ENCODE data around the gene PAK5. TPM values are rescaled to one million over a fixed set of nuclear protein-coding genes. Genes with fewer than 3 reads are reported as not detected.

The PAK5 gene
- total and polyA plus RNA-seq, 2 of the 13 experiments (the other 11 are each of a cell fraction or from before 2014, with no cell fraction given), result not detected

DNA sequence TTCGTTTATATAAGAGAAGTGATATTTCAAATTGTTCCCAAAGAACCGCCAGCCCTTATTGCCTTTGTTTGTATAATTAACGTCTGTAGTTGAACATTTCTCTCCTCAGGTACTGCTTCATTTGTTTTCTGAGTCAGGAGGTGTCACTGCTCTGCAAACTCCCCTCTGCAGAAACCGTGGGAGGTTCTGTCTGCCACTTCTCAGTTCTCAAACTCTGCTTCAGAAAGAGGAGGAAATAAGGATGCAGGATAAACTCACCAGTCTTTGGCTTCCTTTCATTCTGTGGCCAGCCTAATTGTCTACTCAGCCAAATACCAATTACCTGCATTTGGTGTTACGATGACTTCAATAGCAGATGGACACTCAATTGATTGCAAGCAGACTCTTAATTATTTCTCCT is 149.8 kb downstream of the PAK5 start:
- Histone ChIP-seq H3K9ac (ENCODE audit: insufficient read depth, low read depth, low read length) (no peak overlapping the region), H3K27me3 (ENCODE audit: control insufficient read depth in 1 of 2, insufficient read depth in 2 of 2, low read length in 2 of 2) (no peaks in the 10 kb centered on the region), H3K9me3 (ENCODE audit: low read length) (no peaks in the 10 kb centered on the region), H3K79me2 (ENCODE audit: insufficient read depth, low read length) (no peaks in the 10 kb centered on the region), H4K20me1 (ENCODE audit: insufficient read depth, low read length) (no peaks in the 10 kb centered on the region), H3K27ac (ENCODE audit: extremely low read length, insufficient read depth, low read length) (no peak overlapping the region), H3K4me1 (ENCODE audit: insufficient read depth, low read length) (no peaks in the 10 kb centered on the region), H2AFZ (ENCODE audit: low read length) (no peak overlapping the region), H3K36me3 (replicated peaks in 1 of 2; ENCODE audit: control insufficient read depth in 1 of 2, insufficient read depth in 2 of 2, low read length in 2 of 2) (no peaks in the 10 kb centered on the region), H3K4me3 (replicated peaks in 1 of 3; ENCODE audit: insufficient read depth in 1 of 3, low read depth in 2 of 3, low read length in 3 of 3) (no peak overlapping the region), H3K4me2 (ENCODE audit: low read depth, low read length) (no peak overlapping the region)
- CTCF ChIA-PET (ENCODE audit: low intra/inter-chr PET ratio, low total read pairs), result no interaction called here
- WGBS (ENCODE audit: low lambda C conversion rate), result 4% methylated on average over 5 of the region's 5 CpGs
- no peak for DNase-seq (ENCODE audit: low spot score)
- no peak for FAIRE-seq
- in situ Hi-C loops (cut with HindIII; ENCODE audit: extremely low pct_ligation_motif_present, low pct_unique_long_range_greater_than_20kb), result no loop called here
- no TSS peak for BruUV-seq (replicated peaks)
- ATAC-seq, result no peak
- POLR2A ChIA-PET, result no interaction called here
- intact Hi-C loops (cut with micrococcal nuclease; ENCODE audit: unreplicated experiment), result no loop called here
- TF ChIP-seq RFX5 (IDR thresholded peaks at IDR 0.05; ENCODE audit: low read depth, low read length), result no peak

DNA sequence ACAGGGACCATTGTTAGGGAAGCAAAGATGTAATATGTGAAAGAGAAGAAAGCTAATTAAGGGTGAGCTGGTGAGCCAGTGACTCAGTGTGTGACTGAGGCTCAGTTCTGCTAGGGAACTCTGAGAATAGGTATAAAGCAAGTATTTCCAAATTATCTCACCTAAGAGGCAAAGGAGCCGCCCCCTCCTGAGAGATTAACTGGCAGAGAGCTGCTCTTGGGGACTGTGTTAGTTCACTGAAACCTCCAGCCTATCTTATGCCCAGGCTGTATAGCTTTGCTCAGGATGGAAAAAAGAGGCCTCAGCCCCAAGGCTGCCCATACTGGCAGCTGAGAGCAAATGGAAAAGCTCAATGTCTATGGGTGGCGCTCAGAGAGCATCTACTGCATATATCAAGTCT is 152.0 kb downstream of the PAK5 start:
- H3K4me1 ChIP-seq (ENCODE audit: insufficient read depth, low read length), result no peaks in the 10 kb centered on the region
- no peak overlapping the region for H3K9ac ChIP-seq (ENCODE audit: insufficient read depth, low read depth, low read length)
- H3K4me2 ChIP-seq (ENCODE audit: low read depth, low read length), result no peak overlapping the region
- H3K9me3 ChIP-seq (ENCODE audit: low read length), result no peaks in the 10 kb centered on the region
- in situ Hi-C loops (cut with HindIII; ENCODE audit: extremely low pct_ligation_motif_present, low pct_unique_long_range_greater_than_20kb), result no loop called here
- no peaks in the 10 kb centered on the region for H3K36me3 ChIP-seq (replicated peaks in 1 of 2; ENCODE audit: control insufficient read depth in 1 of 2, insufficient read depth in 2 of 2, low read length in 2 of 2)
- no peaks in the 10 kb centered on the region for H3K27me3 ChIP-seq (ENCODE audit: control insufficient read depth in 1 of 2, insufficient read depth in 2 of 2, low read length in 2 of 2)
- ATAC-seq, result no peak
- H4K20me1 ChIP-seq (ENCODE audit: insufficient read depth, low read length), result no peaks in the 10 kb centered on the region
- H3K79me2 ChIP-seq (ENCODE audit: insufficient read depth, low read length), result no peaks in the 10 kb centered on the region
- no peak for TF ChIP-seq TBX3 (IDR thresholded peaks at IDR 0.05; ENCODE audit: borderline replicate concordance)
- TF ChIP-seq ZNF724P (CRISPR knock-in tag; IDR thresholded peaks at IDR 0.05; ENCODE audit: borderline replicate concordance), result no peak
- TF ChIP-seq TCF7L2 (IDR thresholded peaks at IDR 0.05; ENCODE audit: low read depth, low read length), result no peak
- H3K4me3 ChIP-seq (replicated peaks in 1 of 3; ENCODE audit: insufficient read depth in 1 of 3, low read depth in 2 of 3, low read length in 3 of 3), result no peak overlapping the region
- FAIRE-seq, result no peak
- no peak for DNase-seq (ENCODE audit: low spot score)
- CTCF ChIA-PET (ENCODE audit: low intra/inter-chr PET ratio, low total read pairs), result no interaction called here
- no peak overlapping the region for H2AFZ ChIP-seq (ENCODE audit: low read length)
- H3K27ac ChIP-seq (ENCODE audit: extremely low read length, insufficient read depth, low read length), result no peak overlapping the region
- intact Hi-C loops (cut with micrococcal nuclease; ENCODE audit: unreplicated experiment), result no loop called here
- POLR2A ChIA-PET, result no interaction called here
- WGBS (ENCODE audit: low lambda C conversion rate), result 4% methylated on average over 2 of the region's 2 CpGs
- no TSS peak for BruUV-seq (replicated peaks)
